Ureter (tissue), 1 donor: ENCODE results near the gene HSPA6. TPM values are rescaled to one million over a fixed set of nuclear protein-coding genes. Genes with fewer than 3 reads are reported as not detected.
"Not testable (repeated sequence)": the region's sequence is repeated elsewhere in the genome, so short reads cannot be mapped to it uniquely, and the experiment has no call there.

Experiments
- DNase-seq: peaks from one replicate; pipeline ENCODE4 v3.0.0-alpha.2; 2020; ENCODE audit warnings: low spot score
- total RNA-seq: library from RNA; stranded (reverse); gene quantifications from one replicate; pipeline ENCODE4 v1.2.4, GENCODE V29; 2023
- donor health status: DM: yes; HTN: yes; CAD: no.

Gene HSPA6
- total RNA-seq, 1 donor from 2014 or later: 2.9 TPM

- no peak for DNase-seq
Observed at GRCh38 chr1:161503394-161503748, 21.0 kb upstream of the HSPA6 start.

DNA sequence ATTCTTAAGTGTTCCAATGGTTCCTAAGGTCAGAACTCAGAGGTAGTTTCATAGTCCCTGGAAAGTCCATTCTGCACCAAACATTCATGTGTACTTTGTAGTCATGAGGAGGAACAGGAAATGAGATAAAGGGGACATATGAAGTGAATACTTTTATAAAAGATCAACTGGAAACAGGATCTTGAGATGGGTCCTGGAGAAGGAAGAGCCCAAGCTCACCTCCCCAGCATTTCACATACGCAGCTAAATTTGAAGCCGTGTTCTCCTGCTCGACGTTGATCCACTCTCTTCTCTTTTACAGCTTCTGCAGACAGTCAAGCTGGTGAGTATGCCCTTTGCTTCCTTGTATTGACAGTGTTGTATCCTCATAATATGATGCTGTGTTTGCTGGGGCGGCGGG lies 18.7 kb upstream of the HSPA6 start:
- DNase-seq: no peak

DNA sequence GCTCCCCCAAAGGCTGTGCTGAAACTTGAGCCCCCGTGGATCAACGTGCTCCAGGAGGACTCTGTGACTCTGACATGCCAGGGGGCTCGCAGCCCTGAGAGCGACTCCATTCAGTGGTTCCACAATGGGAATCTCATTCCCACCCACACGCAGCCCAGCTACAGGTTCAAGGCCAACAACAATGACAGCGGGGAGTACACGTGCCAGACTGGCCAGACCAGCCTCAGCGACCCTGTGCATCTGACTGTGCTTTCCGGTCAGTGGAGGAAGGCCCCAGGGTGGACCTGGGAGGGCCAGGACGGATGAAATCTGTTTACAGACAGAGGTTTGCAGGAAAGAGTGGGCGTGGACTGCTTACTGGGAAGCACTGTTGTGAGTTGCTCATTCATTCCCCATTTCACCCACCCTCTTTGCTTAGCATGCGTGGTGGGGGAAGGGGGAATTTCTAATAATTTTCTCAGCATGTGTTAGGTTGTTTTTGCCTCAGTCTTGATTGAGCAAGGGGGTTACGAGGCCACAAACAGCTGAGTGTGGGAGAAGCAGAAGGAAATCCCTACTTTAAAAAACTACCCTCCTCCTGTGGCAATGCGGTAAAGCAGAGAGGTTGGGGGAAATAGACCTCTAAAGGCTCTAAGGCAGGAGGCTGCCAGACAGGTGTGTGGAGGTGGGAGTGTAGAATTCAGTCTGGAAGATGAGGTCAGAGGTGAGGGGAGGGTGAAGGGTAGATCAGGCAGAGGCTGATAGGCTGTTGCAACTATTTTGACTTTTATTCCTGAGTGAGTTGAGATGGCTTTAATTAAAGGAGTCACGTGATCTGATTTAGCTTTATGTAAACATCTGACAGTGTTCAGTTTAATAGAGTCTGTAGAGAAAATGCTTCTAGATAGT lies 17.8 kb upstream of the HSPA6 start:
- no peak for DNase-seq

GRCh38 chr1:161510477-161510876 lies 13.9 kb upstream of the HSPA6 start:
- no peak for DNase-seq

DNA sequence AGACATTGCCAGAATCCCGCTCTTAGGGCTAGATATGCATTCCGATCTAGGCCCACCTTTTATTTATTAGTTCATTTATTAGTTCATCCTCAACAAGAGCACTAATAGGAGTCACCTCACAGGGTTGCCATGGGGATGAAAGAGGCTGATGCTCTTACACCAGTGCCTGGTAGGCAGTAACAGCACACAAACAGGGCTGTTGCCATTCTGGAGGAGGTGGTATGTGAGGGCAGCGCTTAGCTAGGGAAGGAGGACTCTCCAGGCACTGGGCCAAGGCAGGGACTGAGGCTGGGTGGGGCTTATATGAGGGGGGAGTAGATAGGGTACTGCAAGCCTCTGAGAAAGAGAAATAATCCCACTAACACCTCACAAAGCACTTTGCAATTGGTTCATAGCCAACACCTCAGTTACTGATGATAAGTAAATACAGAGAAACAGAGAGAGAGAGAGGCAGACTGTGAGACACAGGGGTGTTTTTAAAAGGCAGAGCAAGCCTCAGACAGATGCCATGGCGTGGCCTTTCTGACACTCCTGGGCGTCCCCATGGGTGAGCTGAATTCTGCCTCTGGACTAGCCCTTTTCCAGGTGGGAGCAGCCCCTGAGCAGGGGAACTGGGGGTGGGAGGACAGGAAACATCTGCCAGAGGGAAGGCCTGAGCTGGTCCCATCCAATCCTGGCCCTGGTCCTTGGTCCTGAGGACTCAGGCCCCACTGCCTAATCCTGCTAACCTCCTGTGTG lies 13.2 kb upstream of the HSPA6 start:
- DNase-seq: no peak

GRCh38 chr1:161511756-161512060 lies 12.6 kb upstream of the HSPA6 start:
- DNase-seq: no peak

DNA sequence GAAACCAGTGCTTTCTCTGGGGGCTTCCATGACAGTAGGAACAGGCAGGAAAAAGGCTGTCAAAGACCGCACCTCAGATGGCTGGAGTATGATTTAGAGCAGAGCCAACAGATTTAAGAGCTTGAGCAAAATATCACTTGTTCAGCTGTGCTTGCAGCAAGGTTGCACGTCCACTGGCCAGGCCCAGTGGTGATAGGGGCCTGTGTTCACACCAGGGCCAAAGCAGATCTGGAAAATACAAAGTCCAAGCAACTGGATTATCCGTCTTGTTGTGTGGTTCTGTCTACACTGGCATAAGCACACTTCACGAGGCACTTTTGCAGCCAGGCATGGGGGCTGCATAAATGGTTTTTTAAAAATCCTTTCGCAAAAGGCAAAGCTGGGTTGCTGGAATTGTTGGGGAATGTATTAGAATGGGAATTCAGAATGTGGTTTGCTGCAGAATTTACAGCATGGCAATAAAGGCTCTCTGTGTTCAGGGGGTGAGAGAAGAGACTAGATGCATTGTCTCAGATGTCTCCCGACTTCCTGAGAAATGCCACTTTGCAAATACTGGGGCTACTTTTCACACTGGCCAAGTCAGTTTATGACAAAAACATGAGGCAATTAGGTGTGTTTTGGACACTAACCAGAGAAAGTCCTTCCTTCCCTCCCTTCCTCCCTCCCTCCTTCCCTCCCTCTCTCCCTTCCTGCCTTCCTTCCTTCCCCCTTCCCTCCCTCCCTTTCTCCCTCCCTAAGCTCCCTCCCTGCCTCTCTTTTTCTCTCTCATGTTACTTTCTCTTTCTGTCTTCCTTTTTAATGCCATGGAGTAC lies 11.5 kb upstream of the HSPA6 start:
- not testable (repeated sequence) for DNase-seq

DNA sequence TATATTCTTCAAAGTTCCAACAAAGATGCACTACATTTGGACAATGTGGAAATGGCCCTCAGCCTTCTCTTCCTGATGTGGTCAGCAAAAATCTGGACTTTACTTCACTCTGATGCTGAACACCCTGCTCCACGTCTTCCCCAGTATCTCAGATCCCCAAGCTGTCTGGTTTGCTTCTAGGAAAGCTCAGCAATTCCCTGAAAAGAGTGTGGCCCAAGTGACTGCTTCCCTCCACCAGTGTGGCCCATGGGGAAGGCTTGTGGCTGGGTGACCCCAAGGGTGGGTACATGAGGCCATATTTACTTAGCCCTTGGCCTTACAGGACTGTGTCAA lies 10.9 kb upstream of the HSPA6 start:
- not testable (repeated sequence) for DNase-seq

DNA sequence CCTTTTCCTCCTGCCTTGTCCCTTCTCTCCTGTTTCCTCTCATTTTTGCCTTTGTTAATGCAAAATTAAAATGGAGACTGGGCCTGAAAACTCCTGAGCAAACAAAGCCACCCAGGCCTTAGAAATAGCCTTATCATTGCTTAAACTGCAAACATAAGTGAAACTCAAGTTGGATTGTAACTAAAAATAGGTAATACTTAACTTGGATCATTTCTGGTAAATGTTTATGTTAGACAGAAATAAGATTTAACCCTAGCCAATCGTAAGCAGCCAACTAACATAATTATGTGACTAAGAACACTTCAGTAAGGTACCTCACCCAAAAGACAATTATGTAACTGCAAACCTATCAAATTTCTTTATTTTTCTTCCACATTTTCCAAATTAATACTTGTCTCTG lies 10.4 kb upstream of the HSPA6 start:
- not testable (repeated sequence) for DNase-seq

GRCh38 chr1:161523041-161523816 lies 1.1 kb upstream of the HSPA6 start:
- not testable (repeated sequence) for DNase-seq

GRCh38 chr1:161524742-161525291 lies 477 bp downstream of the HSPA6 start:
- not testable (repeated sequence) for DNase-seq

DNA sequence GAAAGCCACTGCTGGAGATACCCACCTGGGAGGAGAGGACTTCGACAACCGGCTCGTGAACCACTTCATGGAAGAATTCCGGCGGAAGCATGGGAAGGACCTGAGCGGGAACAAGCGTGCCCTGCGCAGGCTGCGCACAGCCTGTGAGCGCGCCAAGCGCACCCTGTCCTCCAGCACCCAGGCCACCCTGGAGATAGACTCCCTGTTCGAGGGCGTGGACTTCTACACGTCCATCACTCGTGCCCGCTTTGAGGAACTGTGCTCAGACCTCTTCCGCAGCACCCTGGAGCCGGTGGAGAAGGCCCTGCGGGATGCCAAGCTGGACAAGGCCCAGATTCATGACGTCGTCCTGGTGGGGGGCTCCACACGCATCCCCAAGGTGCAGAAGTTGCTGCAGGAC lies 981 bp downstream of the HSPA6 start:
- not testable (repeated sequence) for DNase-seq

- not testable (repeated sequence) for DNase-seq
Observed at GRCh38 chr1:161525918-161526317, 1.6 kb downstream of the HSPA6 start.

GRCh38 chr1:161528550-161528949 lies 4.2 kb downstream of the HSPA6 start:
- DNase-seq: not testable (repeated sequence)

DNA sequence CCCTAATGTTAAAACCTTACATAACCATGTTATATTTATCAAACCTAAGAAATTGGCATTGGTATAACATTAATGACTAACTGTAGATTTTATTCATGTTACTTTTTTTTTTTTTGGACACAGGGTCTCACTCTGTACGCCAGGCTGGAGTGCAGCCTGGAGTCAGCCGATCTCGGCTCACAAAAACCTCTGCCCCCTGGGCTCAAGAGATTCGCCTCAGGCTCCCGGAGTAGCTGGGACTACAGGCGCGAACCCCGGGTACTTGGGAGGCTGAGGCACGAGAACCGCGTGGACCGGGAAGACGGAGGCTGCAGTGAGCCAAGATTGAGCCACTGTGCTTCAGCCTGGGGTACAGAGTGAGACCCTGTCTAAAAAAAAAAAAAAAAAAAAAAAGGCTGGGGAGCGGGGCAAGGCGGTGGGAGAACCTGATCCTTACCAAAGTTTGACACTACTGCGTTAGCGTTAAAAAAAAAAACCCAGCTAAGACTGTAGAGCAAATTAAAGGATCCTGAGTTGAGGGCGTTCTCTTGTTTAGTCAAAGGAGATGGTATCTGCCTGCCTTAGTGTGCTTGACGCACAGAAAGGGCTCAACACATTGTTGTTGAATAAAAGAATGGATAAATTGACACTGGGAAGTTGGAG lies 5.2 kb downstream of the HSPA6 start:
- not testable (repeated sequence) for DNase-seq

- DNase-seq: peak; percentile 74
Observed at GRCh38 chr1:161530158-161530557, 5.8 kb downstream of the HSPA6 start.

DNA sequence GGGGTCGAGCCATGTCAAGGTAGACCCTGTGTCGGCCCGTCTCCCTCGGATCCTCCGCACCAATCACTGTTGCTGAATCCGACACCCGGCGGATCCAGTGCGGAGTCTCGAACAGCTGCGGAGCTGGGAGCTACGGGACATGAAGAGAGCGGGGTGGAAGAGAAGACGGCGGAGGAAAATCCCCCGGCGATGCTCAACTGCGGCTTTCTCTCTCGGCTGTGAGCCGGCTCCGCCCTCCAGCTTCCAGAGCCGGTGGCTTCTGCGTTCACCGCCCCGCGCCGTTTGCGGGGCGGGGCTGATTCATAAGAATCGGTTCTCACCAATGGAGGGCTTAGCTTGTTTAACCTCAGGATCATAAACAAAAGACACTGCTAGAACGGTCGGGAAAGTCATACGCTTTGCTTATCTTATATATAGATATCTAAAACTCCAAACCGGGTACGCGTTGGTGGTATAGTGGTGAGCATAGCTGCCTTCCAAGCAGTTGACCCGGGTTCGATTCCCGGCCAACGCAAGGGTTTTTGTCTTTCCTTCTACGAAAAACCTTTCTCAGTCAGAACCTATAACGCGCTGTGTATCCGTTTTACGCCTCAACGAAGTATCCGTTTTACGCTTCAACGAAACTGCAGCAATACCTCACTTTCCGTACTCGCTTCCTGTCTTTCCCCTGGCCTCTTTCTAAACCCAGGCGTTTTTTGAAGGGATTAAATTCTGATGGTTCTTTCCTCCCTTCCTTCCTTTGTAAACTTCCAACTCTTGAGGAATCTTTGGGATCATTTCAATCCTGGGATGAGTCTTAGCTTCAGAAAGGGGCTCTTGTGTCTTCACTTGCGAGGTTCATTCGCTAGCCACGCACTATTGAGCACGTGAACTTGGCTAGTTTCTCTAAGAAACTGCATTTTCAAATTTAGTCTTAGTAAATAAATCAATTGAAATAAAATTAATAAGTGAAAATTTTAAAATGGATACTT lies 6.6 kb downstream of the HSPA6 start:
- DNase-seq: peak; percentile 88

DNA sequence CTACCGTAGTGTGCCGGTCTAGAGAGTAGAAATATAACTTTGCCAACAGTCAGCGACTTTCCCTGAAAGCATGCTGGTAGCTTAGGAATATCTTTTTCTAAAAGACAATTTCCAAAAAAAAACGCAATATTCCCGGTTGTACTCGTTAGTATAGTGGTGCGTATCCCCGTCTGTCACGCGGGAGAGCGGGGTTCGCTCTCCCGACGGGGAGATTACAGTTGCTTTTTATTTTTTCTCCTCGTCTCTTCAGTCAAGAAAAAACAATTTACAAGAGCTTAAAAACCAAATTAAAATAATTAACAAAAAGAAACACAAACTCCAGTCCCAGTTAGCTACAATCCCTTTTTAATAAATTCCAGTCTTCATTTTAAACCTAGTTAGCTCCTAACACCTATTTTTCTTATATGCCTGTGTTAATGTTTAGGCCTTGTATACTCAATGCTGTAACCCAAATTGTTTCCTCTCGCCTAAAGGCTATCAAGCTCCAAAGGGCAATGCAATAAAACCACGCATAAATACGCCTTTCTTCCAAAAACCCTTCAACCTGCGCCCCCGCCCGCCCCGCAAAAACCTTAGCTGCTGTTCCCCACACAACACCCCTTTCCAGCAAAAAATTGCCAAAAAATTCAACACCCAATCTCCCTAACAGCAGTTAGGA lies 7.8 kb downstream of the HSPA6 start:
- DNase-seq: no peak
